Endometrial microvascular endothelial cells (primary cell): ENCODE measurements around the gene ADAMTS17. TPM values are rescaled to one million over a fixed set of nuclear protein-coding genes. Genes with fewer than 3 reads are reported as not detected.

ENCODE experiments used
- in situ Hi-C: cut with HindIII; loops from 2 replicates; pipeline ENCODE4 v1.10.0; 2017; ENCODE audit warnings: low sequenced_read_pairs, low pct_unique_long_range_greater_than_20kb; ENCODE audit errors: inconsistent ontology term
- total RNA-seq: library from RNA; depleted of rRNA; stranded (reverse); fragments of >200 nt; gene quantifications from one replicate; pipeline ENCODE4 v1.2.3, GENCODE V29; 2015; ENCODE audit errors: inconsistent ontology term

The ADAMTS17 gene
- total RNA-seq, 1 donor from 2014 or later, result not detected

DNA sequence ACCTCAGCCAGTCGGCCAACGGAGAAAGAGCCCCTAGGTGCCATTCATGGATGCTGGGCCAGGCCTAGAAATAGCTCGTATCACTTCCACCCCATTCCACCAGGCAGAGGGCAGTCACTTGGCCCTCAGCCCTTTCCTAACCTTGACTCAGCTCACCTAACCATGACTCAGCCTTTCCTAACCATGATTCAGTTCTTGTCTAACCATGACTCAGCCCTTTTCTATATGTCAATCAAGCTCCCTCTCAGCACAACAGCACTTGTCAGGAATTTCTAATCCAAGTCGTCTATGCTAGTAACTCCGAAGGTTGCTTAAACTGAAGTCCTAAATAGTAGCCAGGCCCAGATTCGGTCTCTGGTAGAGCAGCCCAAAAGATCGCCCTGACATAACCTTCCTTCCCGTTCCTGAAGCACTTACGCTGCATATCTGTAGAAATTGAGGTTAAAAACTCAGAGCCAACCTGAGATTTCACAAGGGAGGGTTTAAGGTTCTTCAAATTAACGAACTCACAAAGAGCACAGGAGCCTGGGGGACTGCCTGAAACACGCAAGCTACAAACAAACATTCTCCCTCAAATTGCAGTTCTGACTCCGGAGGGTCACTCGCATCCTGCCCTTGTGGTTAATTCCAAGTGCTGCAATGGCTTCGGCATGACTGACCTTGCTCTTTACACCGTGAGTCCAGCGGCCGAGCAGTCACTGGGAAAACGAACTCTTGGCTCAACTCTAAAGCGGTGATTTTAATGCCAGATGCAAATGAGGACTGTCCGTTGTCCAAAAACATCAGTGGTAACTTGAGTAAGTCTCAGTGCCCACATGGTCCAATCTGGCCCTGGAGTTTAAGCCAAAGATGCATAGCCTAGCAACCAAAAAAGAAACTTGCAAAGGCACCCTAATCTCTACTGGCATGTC is 99.9 kb downstream of the ADAMTS17 start:
- in situ Hi-C loops, result no loop called here

DNA sequence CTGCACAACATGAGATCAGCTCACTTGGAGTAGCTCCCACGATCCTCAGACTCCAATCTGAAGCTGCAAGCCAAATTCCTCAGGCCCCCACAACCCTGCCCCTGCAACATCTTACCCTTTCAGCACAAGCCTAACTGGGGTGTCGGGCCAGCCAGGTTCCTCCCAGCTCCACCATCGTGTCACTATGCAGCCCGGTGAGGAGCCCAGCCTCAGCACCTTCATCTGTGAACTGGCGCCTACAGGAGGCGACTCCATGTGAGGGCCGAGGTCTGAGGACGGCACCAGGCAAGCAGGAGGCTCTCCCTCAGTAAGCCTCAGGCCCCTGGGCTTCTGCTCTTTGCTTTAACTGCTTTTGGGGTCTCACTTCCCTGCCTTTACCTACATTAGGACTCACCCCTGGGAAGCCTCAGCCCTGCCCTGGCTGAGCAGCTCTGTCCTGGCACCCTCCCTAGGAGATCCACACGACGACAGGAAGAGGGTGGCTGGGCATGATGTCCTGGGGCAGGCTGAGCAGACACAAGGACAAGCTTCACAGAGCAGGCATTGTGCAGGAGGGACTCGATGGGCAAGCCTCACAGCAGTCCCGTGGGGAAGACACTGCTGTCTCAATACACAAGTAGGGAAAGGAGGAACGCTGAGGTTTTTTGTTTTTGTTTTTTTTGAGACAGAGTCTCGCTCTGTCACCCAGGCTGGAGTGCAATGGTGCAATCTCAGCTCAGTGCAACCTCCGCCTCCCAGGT is 104.6 kb downstream of the ADAMTS17 start:
- in situ Hi-C loops, result no loop called here

DNA sequence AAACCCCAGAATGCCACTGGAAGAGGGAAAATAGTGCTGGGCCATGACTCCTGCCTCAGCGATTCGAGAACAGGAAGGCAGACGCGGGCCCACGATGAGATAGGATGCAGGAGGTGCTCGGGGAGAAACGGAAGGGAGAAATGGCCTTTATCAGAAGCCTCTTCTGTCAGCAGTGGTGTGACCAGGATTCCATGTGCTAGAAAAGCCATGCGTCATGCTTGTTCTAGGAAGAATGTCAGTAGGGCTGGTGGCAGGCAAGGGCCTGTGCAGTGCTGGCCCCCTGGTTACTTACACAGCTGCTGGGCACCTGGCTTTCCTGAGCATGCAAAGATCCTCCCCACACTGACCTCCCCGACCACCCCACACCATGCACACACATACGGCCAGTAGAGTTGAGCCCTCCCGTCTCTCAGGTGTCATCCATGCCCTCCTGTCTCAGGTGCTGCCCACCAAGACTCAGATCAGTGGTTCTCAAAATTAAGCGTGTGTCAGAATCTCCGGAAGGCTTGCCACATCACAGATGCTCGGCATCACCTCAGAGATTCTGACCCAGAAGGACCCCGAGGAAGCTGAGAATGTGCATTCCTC is 106.7 kb downstream of the ADAMTS17 start:
- in situ Hi-C loops, result no loop called here

DNA sequence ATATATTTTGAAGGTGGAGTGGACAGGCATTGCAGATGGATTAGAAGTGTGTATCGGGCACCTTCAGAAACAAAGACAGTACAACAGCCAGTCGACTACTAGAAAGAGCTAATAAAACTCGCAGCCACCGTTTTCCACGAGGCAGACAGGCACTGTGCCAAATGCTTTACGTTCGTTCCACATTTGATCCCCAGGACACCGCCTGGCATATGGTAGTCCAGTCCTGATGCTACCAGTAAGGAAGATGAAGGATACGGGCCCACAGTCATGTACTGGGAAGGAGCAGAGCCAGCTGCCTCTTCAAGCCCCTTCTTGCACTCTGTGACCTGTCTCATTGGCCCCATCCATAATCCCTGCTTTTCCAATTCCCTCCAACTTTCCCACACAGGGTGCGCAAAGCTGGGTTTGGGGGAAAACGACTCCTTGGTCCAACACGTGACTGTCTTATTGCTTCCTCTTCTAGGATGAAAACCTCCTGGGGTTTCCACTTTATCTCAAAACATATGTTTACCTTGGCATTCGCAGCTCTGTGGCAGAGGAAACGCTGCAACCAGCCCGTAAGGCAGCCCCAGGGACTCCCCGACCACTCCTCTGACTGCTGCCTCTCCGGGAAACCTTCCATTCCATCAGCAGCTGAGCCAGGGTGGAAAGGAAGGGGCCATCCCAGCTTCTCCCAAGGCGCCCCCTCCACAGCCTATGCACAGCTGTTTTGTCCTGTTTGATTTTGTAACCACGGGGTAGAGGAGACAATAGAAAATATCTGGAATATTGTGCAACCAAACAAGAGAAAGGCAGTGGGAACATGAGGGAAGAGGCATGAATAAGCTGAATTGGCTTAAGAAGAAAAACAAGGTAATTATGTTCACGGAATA is 107.4 kb downstream of the ADAMTS17 start:
- in situ Hi-C loops, result no loop called here

DNA sequence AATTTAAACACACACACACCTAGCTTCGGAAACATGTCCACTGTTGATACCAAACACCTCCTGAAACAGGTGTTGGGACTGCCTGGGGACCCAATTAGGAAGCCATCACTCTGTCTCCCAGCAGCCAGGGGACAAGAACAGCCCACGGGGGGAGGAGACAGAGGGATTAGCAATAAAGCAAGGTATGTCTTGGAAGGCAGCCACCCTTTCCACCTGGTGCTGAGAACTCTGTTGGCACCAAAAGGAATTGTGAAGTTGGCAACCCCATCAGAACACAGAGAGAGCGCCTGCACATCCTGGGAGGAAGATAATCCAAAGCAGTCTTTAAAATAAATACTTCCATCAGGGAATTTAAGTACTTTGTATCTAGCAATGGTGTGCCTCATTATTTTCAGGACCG is 111.0 kb downstream of the ADAMTS17 start:
- in situ Hi-C loops, result no loop called here

DNA sequence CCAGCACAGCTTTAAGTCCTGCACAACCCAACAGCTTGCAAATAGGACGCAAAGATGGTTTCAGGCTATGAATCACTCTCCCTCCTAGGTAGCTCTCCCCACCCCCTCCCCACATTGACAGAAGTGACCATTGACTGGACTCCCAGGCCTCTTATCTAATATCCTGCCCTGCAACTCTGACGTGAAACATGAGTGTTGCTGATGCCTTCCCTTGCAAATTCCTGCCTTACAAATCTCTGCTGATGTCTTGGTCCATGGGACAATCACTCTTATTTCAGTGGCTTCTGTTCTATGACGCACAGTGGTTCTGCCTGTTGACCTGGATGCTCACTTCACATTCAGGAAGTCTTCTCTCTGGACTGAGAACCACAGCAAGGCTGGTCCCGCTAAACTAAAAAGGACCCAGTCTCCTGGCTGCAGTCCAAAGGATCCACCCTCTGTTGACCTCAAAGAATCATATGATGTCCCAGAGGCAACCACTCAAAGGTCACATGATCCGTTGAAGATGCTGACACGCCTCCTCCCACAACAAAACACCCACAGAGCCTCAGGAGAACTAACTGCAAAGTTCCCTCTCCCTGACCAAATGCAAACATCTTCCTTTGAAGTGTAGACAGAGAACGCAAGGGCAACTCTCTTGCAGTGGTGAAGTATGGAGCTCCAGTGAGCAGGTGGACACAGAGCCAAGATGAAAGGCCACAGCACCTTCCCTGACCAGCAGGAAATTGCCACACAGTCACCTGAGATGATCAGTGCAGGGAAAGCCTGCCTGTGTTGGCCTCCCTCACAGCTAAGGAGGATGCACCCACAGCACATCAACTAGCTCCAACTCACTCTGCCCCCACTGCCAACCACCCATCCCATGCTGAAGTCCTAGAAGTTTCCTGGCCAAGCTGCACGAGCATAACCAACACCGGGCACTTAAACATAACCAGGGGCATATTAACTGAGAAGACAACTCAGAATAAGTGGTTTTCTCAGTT is 112.3 kb downstream of the ADAMTS17 start:
- in situ Hi-C loops, result no loop called here

DNA sequence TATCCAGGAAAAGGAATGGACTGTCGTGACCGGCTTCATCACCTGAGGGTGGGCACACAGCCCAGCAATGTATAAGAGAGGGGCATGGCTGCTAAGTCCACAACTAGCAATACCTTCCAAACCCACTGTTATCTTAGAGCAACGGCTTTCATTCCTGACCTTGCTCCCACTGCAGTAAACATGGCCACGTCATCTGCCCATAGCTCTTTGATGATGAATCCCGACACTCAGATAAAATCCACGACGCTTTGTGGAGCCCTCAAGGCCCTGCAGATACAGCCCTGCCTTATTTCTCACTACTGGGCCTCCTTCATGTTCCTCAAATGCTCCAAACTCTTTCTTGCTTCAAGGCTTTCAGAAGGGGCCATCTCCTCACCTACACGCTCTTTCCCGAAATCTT is 114.0 kb downstream of the ADAMTS17 start:
- in situ Hi-C loops, result no loop called here

DNA sequence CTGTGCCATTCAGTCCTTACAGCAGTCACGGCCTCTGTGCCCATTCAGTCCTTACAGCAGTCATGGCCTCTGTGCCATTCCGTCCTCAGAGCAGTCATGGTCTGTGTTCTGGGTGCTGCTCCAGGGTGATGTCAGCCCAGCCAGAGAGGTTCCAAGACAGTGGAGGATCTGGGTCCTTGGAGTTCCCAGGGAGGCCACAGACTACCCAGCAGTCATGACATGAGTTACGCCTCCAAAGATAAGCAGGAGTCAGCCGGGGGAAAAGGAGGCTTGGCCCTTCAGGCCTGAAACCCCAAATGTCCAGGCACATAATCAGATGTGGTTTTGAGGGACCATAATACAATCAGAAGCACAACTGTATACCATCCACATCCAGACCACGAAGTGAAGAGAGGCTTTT is 115.7 kb downstream of the ADAMTS17 start:
- in situ Hi-C loops, result no loop called here

DNA sequence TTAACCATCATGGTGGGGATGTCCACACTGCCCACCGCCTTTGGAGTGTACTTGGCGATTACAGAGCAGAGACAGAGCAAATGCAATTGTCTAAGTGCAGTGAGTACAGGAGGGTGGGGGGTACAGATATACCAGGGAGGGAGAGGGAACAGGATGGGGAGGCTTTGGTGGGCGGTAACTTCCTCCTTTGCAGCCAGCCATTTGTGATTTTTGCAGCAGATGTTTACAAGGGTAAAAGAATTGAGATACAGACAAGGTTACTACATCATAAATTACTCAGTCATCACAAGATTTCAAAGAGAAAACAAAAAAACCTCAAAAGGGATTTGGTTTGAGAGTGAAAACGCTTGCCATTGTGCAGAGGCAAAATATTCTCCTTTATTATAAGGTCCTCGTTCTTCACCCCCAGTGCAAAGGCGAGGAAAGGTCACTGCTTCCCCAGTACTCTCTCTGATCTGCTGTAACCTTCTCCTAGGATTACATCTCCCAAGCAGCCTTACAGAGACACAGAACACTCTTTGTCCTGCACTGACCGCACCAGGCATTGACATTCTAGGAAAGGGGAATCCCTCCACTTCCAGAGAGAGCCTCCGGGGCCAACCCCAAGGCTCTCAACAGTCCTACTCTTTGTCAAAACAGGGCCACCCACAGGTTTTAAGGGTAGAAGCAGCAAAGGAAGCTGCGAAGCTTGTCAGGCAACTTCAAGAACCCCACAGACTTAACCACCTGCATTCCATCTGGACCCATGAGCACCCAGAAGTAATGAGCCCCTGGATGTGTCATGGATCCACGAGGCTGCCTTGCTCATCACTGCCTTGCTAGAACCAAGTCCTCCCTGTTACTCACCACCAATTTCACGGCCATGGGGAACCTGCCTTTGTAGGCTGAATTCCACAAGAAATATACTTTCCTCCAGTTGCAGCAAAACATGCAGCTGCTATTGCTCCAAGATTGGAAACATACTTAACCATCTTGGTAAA is 117.3 kb downstream of the ADAMTS17 start:
- in situ Hi-C loops, result no loop called here

DNA sequence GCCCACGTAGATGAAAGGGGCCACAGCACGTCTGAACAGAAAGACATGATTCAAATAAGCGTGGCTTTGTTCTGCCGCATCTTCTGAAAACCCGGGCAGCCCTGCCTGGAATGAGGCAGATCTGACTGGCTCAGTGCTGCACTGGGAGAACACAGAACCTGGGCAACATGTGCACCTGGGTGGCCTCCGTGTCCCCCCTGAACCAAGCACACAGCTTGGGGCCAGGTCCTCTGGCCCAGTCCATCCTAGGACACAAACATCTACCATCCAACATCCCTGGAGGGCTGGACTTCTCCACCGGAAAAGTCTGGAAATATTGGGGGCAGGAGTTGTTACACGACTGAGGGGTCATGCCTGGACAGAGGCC is 119.4 kb downstream of the ADAMTS17 start:
- in situ Hi-C loops, result no loop called here

DNA sequence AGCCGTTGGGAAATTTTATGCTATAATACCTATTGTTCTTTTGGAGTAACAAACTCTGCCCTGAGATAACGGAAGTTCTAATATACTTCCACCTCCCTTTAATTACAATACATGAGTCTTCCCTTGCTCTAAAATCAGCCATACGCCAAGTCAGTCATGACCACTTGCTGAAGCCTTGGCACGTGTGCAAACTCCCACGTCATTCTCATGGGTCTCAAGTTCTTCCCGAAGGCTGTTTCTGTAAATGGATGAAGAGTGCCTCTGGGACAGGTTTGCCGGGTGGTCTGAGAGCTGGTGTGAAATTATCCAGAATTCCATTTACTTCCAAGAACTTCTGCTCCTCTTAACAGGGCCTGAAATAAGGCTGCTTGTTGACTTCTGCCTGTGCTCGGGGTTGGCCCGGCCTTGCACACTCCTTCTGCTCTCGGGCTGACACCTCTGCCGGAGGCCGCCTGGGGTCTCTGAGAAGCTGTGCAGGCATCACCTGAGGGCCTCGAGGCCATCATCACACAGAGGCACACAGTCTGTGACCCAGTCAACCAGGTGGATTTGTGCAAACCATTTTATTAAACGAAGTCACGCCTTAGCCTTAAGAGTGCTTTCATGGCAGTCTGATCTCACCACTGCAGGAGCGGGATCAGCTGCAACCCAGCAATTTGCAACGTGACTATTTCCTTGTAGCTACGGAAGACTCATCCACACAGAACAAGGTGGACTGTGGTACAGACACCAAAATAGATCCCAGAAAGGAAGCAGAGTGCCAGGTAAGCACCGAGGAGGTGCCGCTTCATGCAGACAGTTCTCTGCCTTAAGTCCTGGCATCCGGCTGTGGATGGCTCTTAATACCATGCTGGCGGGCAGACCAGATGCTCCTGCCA is 120.1 kb downstream of the ADAMTS17 start:
- in situ Hi-C loops, result no loop called here

DNA sequence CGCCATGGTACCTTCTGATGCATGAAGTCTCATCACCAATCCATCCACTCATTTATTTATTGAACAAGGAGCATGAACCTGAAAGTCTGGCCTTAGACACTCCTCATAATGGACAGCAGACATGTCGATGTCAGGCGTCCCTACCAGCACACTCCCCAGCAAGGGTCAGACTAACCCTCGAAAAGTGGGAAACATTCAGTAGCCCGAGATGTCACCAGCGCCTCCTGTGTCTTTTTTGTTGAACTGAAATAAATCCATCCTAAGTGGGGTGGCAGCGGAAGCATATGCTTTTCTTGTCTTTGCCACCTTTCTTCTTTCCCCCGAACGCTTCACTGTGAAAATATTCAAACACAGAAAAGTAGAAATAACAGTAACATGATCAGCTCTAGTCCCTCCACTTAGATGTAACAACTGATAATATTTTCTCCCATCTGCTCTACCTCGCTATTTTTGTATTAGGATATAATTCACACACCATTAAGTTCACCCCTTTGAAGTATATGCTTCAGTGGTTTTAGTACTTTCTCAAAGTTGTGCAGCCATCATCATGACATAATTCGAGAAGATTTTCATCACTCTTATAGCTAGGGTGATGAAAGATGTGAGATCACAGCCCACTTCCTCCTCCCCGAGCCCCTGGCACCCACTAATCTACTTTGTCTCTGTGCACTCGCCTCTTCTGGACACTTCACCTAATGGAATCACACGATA is 121.6 kb downstream of the ADAMTS17 start:
- in situ Hi-C loops, result no loop called here

DNA sequence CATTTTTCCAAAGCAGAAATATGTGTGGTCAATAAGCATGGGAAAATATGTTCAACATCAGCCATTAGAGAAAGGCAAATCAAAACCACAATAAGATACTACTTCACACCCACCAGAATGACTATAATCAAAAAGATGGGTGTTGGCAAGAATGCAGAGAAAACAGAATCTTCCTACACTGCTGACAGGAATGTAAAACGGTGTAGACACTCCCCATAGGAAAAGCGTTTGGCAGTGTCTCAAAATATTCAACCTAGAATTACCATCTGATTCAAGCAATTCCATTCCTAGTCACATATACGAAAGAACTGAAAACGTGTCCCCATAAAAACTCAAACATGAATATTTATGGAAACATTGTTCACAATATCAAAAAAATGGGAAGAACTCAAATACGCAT is 123.3 kb downstream of the ADAMTS17 start:
- in situ Hi-C loops, result no loop called here

DNA sequence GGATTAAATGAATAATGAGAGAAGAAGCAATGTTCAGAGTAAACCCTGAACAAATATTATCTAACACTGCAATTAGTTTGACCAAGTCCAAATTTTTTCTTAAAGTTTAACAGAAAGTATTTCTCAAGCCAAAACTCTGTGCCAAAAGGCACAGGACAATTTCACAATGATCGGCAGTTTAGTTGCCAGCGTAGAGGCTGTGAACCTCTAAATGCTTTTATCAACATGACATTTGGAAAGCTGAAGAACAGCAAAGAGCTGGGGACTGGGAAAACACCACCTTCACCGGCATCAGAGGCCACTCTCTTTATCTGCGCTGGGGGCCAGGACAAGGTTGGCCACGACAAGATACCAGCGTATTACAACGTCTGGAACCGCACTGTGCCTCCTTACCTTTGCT is 125.6 kb downstream of the ADAMTS17 start:
- in situ Hi-C loops, result no loop called here

DNA sequence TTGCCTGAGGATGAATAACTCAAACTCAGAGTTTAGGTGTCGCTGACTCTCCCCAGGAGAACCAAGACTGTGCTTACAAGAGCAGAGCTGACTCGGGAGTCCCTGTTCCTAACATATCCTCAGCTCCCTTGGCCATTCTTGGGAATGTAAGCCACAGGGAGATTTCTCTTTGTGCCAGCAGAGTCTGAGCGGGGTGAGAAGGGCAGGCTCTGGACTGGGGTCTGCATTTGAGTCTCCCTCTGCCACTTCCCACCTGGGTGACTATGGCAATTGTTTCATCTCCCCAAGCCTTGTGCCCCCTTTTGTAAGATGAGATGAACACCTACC is 126.0 kb downstream of the ADAMTS17 start:
- in situ Hi-C loops, result no loop called here
